OCI-LY3 (cell line): ENCODE results near the gene GM2A.

ENCODE experiments used
- EZH2phosphoT487 ChIP-seq: fragments of 200-600 bp; shearing (Covaris generic); IDR thresholded peaks from 2 replicates; pipeline ENCODE4 v1.6.1; 2018; ENCODE audit warnings: antibody characterized with exemption, mixed run types, low read depth
- TF ChIP-seq, protein P1 (sequence below): fragments of 200-600, 300-600 bp; sonication (generic); IDR thresholded peaks from 2 replicates; pipeline ENCODE4 v1.5.1; 2014; ENCODE audit warnings: antibody characterized with exemption, low read length, low read depth

DNA sequence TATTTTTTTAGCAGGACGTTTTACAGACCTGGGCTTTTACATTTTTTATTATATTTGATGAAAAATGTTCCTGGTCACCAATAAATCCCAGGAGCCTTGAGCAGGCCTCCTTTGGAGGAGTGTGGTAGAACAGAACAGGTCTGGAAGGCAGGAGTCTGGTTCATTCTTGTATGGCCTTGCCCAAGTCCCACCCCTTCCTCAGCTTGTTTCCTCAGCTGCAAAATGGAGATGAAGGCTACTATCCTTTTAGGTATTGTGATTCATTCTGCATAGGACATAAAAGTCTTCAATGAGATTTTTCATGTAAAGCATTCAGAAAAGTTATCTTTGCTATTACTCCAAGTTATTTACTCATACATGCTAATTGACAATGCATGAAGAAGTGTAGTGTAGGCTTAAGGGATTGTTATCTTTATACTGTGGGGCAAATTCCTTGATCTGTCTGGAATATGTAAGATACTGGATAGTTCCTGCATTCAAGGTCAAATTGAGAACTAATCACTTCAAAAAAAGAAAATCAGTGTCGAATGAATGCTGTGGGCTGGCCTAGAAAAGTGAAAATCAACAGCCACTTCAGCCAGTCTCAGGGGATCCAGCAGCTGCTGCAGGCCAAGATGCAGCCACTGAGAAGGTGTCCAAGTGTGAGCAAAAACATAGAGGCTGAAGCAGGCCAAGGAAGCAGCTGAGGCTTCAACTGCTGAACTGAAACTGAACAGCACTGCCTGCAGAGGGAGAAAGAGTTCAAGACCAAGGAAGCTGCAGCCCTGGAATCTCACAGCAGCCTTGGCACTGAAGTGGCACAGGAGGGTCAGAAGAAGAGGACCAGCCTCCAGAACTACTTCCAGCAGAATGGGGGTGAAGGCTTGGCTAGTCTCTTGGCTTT lies 66.1 kb downstream of the GM2A start:
- TF ChIP-seq, protein P1, sequence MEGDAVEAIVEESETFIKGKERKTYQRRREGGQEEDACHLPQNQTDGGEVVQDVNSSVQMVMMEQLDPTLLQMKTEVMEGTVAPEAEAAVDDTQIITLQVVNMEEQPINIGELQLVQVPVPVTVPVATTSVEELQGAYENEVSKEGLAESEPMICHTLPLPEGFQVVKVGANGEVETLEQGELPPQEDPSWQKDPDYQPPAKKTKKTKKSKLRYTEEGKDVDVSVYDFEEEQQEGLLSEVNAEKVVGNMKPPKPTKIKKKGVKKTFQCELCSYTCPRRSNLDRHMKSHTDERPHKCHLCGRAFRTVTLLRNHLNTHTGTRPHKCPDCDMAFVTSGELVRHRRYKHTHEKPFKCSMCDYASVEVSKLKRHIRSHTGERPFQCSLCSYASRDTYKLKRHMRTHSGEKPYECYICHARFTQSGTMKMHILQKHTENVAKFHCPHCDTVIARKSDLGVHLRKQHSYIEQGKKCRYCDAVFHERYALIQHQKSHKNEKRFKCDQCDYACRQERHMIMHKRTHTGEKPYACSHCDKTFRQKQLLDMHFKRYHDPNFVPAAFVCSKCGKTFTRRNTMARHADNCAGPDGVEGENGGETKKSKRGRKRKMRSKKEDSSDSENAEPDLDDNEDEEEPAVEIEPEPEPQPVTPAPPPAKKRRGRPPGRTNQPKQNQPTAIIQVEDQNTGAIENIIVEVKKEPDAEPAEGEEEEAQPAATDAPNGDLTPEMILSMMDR = peak; percentile 40
- no peak for TF ChIP-seq EZH2phosphoT487
